Right lobe of liver (tissue), 4 donors: ENCODE measurements around the gene VSTM2B.

ENCODE experiments used
- POLR2A ChIP-seq: fragments of 450-650 bp; IDR thresholded peaks from one replicate; pipeline ENCODE4 v1.6.1; 2017; ENCODE audit warnings: antibody characterized with exemption, mild to moderate bottlenecking
- TF ChIP-seq, protein P1 (sequence below), 4 donors: fragments of 200-600 bp in 3 of 4; fragments of 450-650 bp in 1 of 4; IDR thresholded peaks; one replicate each; pipeline versions ENCODE4 v1.5.1 to v1.8.0; 2016 to 2022; ENCODE audit warnings: antibody characterized with exemption in 4 of 4, mild to moderate bottlenecking in 2 of 4
- donor health status: DM: no; HTN: no; CAD: no.
- donor health status: DM: no; HTN: no; CAD: no.
- donor health status: DM: no; HTN: yes; CAD: no.

DNA sequence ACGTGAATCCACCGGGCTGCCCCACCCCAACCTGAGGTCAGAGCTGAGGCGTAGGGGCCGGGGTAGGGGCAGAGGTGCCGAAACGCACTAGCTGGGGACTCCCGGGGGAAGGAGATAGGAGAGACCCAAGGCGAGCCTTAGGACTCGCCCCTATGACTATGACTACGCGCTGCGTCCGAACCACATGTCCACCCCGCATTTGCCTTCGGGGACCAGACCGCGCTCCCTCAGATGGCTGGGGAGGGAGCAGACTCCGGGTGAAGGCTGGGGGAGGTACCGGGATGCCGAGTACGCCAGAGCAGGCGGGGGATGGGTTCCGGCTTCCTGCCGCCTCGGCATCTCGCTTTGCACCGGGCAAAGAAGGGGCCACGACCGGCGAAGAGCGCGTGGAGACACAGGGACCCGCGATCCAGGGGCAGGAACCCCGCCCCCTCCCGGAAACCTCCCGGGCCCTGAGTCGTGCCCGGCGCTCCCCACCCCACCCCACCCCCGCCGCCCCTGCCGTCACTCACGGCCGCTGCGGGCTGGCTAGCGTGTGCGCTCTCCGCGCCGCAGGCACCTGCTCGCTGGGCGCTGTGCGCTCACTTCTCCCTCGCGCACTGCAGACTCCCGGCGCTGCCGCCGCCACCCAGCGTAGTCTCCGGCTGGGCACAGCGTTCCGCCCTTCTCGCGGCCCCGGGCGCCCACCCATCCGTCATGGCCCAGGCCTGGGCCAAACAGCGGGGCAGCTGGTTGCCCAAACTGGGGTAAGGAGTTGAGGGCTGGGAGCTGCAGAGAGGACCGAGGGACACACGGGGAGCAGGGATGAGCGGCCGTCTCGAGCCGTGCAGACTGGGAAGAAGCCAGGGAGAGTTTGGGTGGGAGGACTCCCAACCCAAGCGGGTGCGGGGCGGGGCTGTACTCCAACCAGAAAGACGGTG is 622 bp upstream of the VSTM2B start:
- TF ChIP-seq, protein P1, sequence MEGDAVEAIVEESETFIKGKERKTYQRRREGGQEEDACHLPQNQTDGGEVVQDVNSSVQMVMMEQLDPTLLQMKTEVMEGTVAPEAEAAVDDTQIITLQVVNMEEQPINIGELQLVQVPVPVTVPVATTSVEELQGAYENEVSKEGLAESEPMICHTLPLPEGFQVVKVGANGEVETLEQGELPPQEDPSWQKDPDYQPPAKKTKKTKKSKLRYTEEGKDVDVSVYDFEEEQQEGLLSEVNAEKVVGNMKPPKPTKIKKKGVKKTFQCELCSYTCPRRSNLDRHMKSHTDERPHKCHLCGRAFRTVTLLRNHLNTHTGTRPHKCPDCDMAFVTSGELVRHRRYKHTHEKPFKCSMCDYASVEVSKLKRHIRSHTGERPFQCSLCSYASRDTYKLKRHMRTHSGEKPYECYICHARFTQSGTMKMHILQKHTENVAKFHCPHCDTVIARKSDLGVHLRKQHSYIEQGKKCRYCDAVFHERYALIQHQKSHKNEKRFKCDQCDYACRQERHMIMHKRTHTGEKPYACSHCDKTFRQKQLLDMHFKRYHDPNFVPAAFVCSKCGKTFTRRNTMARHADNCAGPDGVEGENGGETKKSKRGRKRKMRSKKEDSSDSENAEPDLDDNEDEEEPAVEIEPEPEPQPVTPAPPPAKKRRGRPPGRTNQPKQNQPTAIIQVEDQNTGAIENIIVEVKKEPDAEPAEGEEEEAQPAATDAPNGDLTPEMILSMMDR (IDR thresholded peaks at IDR 0.05) = no peak
- no peak for TF ChIP-seq POLR2A
